NCI-H345 treated with DMSO at 0.1 percent for 48 hours (cell line): ENCODE data around the gene DDX39A.
"Not testable (repeated sequence)": the region's sequence is repeated elsewhere in the genome, so short reads cannot be mapped to it uniquely, and the experiment has no call there.

Experiments
- DNase-seq: peaks from one replicate; lab custom pipeline; 2025; ENCODE audit not compliant: unreplicated experiment; lab: John Stamatoyannopoulos, UW

The DDX39A gene

GRCh38 chr19:14391156-14391821 is 27.9 kb downstream of the DDX39A start:
- DNase-seq, result no peak

GRCh38 chr19:14390548-14390947 is 28.6 kb downstream of the DDX39A start:
- DNase-seq, result no peak

GRCh38 chr19:14385492-14385891 is 33.6 kb downstream of the DDX39A start:
- DNase-seq, result no peak

- DNase-seq, result no peak
Measured at GRCh38 chr19:14383661-14384555, 35.2 kb downstream of the DDX39A start.

- DNase-seq, result no peak
Measured at GRCh38 chr19:14381689-14382474, 37.3 kb downstream of the DDX39A start.

- DNase-seq, result no peak
Measured at GRCh38 chr19:14379294-14380065, 39.7 kb downstream of the DDX39A start.

- no peak for DNase-seq
Measured at GRCh38 chr19:14378890-14379289, 40.3 kb downstream of the DDX39A start.

- no peak for DNase-seq
Measured at GRCh38 chr19:14377883-14378328, 41.2 kb downstream of the DDX39A start.

GRCh38 chr19:14375582-14376291 is 43.4 kb downstream of the DDX39A start:
- DNase-seq, result no peak

GRCh38 chr19:14375055-14375581 is 44.0 kb downstream of the DDX39A start:
- DNase-seq, result no peak

GRCh38 chr19:14374313-14374712 is 44.8 kb downstream of the DDX39A start:
- DNase-seq, result not testable (repeated sequence)

GRCh38 chr19:14372384-14373077 is 46.6 kb downstream of the DDX39A start:
- not testable (repeated sequence) for DNase-seq

- DNase-seq, result no peak
Measured at GRCh38 chr19:14371301-14371821, 47.8 kb downstream of the DDX39A start.

GRCh38 chr19:14370940-14371280 is 48.2 kb downstream of the DDX39A start:
- DNase-seq, result no peak

- DNase-seq, result no peak
Measured at GRCh38 chr19:14370169-14370939, 48.8 kb downstream of the DDX39A start.

GRCh38 chr19:14369399-14370168 is 49.6 kb downstream of the DDX39A start:
- no peak for DNase-seq

GRCh38 chr19:14368011-14368513 is 51.1 kb downstream of the DDX39A start:
- DNase-seq, result no peak
